NCI-H128 (cell line): ENCODE data around the gene PPP2R1B.
"Not testable (repeated sequence)": the region's sequence is repeated elsewhere in the genome, so short reads cannot be mapped to it uniquely, and the experiment has no call there.

ENCODE experiments used
- DNase-seq: peaks from one replicate; lab custom pipeline; 2025; ENCODE audit not compliant: unreplicated experiment; lab: John Stamatoyannopoulos, UW

PPP2R1B gene

GRCh38 chr11:111727431-111727830 lies 38.8 kb downstream of the PPP2R1B start:
- no peak for DNase-seq

GRCh38 chr11:111726301-111726713 lies 39.9 kb downstream of the PPP2R1B start:
- no peak for DNase-seq

- no peak for DNase-seq
These were observed 40.6 kb downstream of the PPP2R1B start for GRCh38 chr11:111725621-111726020.

DNA sequence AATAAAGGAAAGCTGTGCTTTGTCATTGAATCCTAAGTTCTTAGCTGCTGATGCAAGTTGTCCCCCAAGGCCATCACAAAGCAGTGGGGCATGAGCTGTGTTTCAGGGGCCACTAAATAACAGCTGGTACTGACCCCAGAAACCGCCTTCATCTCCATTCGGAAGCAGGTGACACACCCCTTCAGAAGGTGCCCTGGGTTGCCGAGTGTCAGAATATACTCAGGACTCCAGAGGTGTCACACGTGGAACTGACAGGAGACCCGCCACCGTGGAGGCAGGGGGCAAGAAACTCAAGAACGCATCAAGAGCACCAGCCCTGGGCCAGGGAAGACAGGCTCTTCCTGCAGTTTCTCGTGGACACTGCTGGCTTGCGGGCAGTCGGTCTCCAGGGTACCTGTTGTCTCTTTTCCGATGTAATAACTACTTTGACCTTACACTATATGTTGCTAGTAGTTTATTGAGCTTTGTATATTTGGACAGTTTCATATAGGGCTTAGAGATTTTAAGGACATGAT lies 41.5 kb downstream of the PPP2R1B start:
- no peak for DNase-seq

- DNase-seq = no peak
These were observed 42.6 kb downstream of the PPP2R1B start for GRCh38 chr11:111723595-111723994.

DNA sequence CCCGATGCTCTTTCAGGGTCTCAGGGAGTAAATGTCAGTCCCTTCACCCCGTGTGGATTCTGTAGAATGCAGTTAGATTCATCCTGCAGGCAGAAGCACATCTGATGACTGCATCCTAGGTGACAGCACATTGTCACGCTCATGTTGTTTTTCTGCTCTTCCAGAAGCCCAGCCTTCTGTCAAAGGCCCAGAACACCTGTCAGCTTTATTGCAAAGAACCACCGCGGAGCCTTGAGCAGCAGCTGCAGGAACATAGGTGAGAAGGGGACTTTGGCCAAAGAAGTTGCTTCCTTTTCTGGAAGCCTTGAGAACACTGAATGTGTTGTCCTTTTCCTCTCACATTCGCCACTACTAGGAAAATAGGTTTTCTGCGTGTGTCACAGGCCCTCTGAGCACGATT lies 43.7 kb downstream of the PPP2R1B start:
- DNase-seq = no peak

GRCh38 chr11:111720801-111721494 lies 45.2 kb downstream of the PPP2R1B start:
- no peak for DNase-seq

- DNase-seq = no peak
These were observed 46.8 kb downstream of the PPP2R1B start for GRCh38 chr11:111719379-111719778.

DNA sequence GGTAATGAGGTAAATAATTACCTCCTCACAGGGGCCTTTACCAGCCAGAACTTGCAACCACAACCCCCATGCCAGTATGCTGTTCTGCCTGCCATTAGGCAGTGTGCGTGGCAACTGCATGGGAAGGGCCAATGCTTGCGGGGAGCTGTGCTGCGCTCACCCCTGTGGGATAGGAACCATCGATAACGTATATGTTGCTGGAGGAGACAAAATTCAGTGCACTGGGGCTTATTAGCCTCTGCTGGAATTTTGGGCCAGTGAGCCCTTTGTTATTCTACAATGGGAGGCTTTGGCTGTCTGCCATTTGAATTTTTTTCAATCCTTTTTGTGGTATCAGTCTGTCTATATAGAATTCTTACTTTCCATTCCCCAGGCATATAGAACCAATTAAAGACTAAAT lies 47.3 kb downstream of the PPP2R1B start:
- DNase-seq = no peak

GRCh38 chr11:111718436-111718835 lies 47.8 kb downstream of the PPP2R1B start:
- DNase-seq = no peak

GRCh38 chr11:111717660-111718059 lies 48.5 kb downstream of the PPP2R1B start:
- DNase-seq = not testable (repeated sequence)

DNA sequence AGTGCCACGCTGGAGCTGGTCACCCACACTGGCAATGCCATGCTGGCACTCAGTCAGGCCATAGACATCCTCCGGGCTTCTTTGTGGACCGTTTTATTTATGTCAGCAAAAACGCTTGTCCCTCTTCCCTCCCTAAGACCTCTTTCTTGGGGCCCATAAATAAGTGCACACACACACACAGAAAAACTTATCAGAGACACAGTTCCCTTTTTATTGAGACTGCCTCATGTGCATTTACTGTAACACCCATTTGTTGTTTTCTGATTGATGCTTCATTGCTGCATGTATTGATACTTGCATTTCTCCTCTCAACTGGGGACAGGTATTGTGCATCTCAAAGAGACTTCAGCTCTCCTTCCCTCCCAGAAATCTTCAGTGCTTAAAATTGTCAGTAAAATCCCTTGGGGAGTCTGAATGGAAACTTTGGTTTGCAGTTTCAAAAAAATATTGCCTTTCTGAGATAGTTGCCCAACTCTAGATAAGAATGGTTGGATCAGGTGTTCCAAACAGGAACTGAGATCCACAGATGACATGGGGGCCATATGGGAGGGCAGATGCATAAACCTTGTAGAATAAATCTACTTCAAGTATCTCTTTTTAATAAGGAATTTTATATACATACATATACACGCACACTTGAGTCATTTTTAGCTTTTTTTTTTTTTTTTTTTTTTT lies 50.9 kb downstream of the PPP2R1B start:
- DNase-seq = no peak

- no peak for DNase-seq
These were observed 51.7 kb downstream of the PPP2R1B start for GRCh38 chr11:111714522-111714921.

GRCh38 chr11:111707691-111708067 lies 58.5 kb downstream of the PPP2R1B start:
- DNase-seq = no peak

DNA sequence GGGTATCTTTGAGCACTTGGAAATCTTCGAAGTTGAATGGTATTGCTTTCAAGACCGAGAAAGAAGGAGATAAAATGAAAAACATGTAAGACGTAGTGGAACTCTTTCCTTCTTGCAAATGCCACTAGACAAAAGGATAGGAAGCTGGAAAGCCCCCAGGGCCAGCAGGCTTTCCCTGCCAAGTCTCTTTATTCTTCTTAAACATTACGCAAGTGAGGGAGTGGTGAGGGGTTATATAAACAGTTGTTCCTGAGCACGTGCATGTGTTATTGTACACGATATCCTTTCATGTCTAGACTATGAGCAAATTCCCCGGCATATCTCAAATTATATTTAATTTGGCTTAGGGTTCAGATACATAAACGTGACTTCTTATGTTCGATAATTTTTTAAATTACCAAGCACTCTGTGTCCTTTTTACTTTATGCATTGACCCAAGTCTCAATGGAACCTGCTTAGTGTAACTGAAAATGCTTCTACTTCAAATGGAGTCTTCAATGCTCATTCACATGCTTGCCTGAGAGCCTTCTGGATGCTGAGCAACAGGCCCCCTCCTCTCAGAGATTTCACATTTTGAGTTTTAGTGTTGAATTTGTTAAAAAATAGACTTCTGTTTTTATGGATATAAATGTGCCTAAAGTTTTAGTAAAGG lies 59.0 kb downstream of the PPP2R1B start:
- no peak for DNase-seq

DNA sequence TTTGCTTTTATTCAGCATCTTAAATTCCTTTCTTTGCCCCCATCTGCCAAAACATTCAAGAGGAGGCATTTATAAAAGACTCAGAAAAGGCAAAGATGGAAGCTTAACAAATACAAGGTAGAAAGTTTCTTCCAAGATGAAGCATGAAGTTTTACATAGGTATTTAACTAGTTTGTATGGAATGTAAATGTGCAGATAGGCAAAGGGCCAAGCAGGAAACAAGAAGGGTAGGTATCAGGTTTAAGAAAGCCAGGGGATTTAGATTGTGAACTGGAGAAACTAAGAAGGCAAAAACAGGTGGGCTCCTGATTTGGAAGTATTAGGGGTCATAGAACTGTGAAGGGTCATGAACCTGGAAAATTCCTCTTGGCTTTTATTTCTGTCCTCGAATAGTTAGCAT lies 62.6 kb downstream of the PPP2R1B start:
- no peak for DNase-seq

DNA sequence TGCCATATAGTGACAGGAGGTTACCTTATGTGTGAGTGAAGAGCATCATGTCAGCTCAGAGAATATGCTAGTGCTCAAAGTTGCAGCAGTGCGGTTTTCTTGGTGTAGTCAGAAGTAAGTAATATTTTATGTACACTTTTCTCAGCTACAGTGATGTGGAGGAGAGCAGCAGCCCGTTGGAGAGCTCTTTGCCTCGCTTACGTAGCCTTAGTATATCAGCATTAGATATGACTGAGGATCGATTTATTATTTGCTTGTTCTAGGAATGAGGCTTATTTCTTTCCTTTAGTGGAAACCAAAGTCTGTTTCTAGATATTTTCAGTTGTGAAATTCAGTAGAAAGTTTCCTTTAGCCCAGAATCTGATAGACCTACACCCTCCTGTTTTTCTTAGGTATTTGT lies 63.6 kb downstream of the PPP2R1B start:
- DNase-seq = no peak

GRCh38 chr11:111700162-111700561 lies 66.0 kb downstream of the PPP2R1B start:
- DNase-seq = no peak

DNA sequence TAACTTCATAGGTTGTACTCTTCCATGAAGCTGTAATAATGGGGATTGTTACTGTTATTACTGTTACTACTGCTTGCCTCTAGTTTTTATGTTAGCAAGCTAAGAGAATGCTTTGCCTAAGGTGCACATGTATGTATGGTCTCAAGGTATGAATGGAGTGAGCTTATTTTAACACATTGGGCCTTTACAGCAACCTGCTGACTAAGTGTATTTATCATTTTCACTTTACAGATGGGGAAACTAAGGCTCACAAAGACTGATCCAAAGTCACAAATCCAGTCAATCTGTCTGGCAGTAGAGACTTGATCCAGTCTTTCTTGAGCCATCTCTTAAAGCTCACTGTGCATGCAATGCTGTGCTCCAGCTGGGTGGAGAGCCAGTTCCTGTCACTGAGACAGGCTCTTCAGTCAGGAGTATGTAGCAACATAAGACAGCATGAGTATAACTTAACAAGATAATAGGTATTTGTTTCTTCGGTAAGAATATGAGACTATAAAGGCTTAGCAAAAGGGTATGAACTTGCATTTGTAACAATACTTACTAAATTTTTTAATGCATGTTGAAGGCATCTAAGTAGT lies 66.5 kb downstream of the PPP2R1B start:
- DNase-seq = no peak

GRCh38 chr11:111698852-111699559 lies 67.2 kb downstream of the PPP2R1B start:
- no peak for DNase-seq

DNA sequence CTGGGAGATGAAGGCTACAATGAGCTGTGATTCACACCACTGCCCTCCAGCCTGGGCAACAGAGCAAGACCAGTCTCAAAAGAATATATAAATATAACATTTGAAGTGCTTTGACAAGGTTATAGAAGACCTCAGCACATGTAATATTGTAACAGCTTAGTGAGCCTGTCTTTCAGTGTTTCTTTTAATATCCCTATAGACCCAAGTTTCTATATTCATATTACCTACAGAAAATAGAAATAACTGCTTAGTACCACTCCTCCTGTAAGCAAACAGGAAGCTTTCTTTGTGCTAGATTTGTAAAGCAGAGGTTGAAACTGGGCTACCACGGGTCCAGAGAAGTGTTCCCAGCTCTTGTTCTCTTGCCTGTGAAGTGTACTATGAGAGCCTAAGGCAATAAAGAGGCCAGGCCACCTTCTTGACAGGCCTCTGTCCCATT lies 68.2 kb downstream of the PPP2R1B start:
- no peak for DNase-seq
